ENCODE data around the gene LRFN2.

DNA sequence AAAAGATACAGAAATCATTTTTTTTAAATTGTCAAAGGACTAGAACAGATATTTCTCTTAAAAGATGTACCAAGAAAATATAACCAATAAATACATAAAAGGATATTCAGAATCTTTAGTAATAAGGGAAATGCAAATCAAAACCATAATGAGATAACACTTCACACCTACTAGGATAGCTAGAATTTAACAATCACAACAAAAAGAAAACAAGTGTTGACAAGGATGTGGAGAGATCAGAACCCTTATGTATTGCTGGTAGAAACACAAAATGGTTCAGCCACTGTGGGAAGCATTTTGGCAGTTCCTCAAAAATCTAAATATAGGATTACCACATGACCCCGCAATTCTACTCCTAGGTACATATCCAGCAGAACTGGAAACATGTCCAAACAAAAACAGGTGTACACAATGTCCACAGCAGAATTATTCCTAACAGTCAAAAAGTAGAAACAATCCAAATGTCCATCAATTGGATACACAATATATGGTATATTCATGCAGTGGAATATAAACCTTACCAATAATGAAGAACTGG is 211.0 kb downstream of the LRFN2 start:
- TF ChIP-seq, protein P1, sequence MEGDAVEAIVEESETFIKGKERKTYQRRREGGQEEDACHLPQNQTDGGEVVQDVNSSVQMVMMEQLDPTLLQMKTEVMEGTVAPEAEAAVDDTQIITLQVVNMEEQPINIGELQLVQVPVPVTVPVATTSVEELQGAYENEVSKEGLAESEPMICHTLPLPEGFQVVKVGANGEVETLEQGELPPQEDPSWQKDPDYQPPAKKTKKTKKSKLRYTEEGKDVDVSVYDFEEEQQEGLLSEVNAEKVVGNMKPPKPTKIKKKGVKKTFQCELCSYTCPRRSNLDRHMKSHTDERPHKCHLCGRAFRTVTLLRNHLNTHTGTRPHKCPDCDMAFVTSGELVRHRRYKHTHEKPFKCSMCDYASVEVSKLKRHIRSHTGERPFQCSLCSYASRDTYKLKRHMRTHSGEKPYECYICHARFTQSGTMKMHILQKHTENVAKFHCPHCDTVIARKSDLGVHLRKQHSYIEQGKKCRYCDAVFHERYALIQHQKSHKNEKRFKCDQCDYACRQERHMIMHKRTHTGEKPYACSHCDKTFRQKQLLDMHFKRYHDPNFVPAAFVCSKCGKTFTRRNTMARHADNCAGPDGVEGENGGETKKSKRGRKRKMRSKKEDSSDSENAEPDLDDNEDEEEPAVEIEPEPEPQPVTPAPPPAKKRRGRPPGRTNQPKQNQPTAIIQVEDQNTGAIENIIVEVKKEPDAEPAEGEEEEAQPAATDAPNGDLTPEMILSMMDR (IDR thresholded peaks at IDR 0.05), result no peak
- no peak for TF ChIP-seq POLR2A (IDR thresholded peaks at IDR 0.05)
